ENCODE data around the gene TMEM233. TPM values are rescaled to one million over a fixed set of nuclear protein-coding genes. Genes with fewer than 3 reads are reported as not detected.

TMEM233 gene
- total RNA-seq, 1 donor from 2014 or later = not detected

DNA sequence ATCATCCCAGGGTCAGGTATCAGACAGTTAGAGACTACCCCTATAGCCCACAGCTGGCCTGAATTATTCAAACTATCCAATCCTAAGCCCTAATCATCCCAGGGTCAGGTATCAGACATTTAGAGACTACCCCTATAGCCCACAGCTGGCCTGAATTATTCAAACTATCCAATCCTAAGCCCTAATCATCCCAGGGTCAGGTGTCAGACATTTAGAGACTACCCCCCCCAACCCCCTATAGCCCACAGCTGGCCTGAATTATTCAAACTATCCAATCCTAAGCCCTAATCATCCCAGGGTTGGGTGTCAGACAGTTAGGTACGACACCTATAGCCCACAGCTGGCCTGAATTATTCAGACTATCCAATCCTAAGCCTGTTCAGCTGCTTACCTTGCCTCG is 63.4 kb downstream of the TMEM233 start:
- intact Hi-C loops (cut with micrococcal nuclease) = loop anchor here (5.0 kb wide), 1 partner anchor 215 kb away; no protein-coding TSS in a partner anchor

DNA sequence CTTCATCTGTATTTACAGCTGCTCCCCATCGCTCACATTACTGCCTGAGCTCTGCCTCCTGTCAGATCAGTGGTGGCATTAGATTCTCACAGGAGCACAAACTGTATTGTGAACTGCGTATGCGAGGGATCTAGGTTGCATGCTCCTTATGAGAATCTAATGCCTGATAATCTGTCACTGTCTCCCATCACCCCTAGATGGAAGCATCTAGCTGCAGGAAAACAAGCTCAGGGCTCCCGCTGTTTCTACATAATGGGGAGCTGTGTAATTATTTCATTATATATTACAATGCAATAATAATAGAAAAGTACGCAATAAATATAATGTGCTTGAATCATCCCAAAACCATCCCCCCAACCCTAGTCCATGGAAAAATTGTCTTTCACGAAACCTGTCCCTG is 64.6 kb downstream of the TMEM233 start:
- intact Hi-C loops (cut with micrococcal nuclease) = loop anchor here (5.0 kb wide), 1 partner anchor 216 kb away; no protein-coding TSS in a partner anchor

DNA sequence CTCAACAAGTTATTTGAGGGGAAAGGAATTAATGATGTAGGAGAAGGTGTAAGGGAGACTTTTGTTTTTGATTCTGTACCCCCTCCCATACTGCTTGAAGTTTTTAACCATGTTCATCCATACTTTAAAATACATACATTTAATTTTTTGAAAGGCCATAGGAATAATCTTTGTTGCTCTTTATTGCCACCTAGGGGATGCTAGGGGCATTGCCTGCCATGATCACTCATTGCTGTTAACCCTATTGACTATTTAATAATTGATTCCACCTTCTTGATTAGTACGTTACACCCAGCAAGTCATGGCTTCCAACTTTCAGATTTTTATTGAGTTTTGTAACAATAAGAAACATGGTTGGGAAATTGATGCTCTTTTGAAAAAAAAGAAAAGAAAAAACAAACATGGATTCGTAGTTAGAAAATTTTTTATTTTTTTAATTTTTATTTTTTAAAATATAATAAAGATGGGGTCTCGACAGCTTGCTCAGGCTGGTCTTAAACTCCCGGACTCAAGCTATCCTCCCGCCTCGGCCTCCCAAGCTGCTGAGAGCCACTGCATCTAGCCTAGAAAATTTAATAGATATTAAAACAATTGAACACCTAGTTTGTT is 65.8 kb downstream of the TMEM233 start:
- intact Hi-C loops (cut with micrococcal nuclease) = loop anchor here (5.0 kb wide), 1 partner anchor 217 kb away; no protein-coding TSS in a partner anchor

DNA sequence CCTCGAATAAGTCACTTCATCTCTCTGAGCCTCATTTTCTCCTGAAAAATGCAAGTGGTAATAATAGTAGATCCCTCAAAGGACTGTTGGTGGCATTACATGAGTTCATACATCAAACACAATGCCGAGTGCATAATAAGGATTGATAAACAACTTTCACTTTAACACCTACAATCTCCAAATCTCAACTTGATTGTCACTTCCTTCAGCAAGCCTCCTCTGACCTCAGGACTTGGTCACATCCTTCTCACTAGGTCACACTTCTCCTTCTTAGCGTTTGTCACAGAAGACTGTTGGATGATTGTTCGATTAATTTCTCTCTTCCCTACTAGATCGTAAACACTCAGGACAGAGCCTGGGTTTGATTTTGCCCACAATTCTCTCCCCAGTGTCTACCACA is 66.5 kb downstream of the TMEM233 start:
- intact Hi-C loops (cut with micrococcal nuclease) = loop anchor here (10.0 kb wide), 3 partner anchors 215 to 1285 kb away; partner anchors contain the start of genes CIT, SUDS3 and TAOK3

DNA sequence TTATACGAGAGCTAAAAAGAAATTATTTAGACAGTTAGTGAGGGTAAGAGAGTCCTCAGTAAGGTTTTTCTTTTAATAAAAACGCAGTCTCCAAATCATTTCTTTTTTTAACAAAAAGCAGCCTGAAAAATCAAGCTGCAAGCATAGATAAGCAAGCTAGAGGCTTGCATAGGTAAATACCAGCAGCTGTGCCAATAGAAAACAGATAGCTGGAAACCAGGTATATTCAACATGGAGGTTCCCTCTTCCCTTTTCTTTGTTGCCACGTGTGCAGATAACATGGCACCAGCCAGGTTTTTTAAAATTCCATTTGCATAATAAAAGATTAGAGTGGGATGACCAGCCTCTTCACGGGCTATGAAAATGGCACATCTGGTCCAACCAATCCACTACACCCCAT is 68.3 kb downstream of the TMEM233 start:
- intact Hi-C loops (cut with micrococcal nuclease) = loop anchor here (10.0 kb wide), 3 partner anchors 213 to 1287 kb away; partner anchors contain the start of genes CIT, SUDS3 and TAOK3

DNA sequence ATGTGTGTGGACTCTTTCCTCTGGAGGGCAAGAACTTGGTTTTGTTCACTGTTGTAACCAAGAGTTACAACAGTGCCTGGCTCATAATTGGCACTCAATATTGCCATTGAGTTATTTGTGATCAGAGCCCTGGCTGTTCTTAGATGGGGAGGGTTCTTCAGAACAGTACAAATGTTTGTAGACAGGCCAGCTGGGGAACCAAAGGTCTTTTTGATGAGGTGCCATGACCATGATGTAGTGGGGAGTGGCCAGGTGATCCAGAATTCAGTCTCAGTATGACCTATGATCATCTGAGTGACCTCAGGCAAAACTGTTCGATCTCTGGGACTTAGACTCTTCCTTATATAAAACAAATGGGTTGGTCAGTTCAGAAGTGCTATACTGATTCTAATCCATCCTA is 71.1 kb downstream of the TMEM233 start:
- intact Hi-C loops (cut with micrococcal nuclease) = loop anchor here (5.0 to 10.0 kb wide), 4 partner anchors 210 to 1290 kb away; partner anchors contain the start of genes CIT, POP5, SUDS3 and TAOK3

DNA sequence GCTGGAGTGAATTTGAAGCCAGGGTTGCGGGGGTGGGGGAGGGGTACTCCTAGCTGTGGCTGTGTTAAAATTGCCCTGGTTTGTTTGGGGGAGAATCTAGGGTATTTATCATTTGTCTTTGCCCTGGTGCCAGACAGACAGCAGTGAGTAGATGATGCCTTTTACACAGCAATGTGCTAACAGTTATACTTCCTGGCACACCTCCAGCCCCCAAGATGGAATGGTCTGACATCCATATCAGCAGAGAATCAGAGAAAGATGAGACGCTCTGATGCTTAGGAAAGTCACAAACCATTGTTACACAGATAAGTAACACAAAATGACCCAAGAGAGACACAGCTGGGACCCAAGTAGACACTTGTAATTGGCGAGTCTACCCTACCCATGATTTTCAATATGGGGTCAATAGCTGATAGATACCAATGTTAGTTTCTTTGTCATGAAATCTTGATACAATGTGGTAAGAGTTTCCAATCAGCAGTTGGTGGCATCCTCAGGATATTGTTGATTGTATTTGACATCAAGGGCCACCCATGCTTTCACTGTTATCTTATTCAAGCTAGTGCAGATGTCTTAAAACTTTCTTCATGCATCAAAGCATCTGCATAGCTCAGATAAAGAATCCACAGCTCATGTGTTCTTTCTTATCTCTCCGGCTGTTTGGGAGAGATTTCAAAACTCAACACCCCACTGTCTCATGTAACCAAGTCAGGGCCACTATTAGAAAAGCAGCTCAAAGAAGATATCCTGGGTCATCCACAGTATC is 71.8 kb downstream of the TMEM233 start:
- intact Hi-C loops (cut with micrococcal nuclease) = loop anchor here (5.0 to 10.0 kb wide), 4 partner anchors 209 to 1291 kb away; partner anchors contain the start of genes CIT, POP5, SUDS3 and TAOK3

DNA sequence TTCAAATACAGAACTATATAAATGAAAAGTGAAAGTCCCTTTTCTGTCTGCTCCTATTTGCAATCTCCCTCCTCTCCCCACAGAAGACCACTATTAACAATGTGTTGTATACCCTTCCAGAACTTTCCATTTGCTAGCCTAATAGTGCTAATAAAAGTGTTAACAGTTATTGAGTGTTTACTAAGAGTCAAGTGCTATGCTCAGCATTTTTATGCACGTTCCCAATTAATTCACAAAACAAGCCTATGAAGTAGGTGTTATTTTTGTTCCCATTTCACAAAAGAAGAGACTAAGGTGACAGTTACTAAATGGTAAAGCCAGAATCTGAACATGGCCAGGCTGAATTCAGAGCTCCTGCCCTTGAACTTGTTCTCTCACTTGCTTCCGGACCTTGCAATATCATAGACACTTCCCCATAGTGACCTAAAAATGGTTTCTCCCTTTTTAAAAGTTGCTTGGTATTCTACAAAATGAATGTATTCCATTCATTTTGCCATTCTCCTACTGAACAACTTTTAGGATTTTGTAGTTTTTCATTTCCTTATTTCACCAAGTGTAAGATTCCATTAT is 72.7 kb downstream of the TMEM233 start:
- intact Hi-C loops (cut with micrococcal nuclease) = loop anchor here (5.0 to 10.0 kb wide), 4 partner anchors 208 to 1292 kb away; partner anchors contain the start of genes CIT, POP5, SUDS3 and TAOK3

DNA sequence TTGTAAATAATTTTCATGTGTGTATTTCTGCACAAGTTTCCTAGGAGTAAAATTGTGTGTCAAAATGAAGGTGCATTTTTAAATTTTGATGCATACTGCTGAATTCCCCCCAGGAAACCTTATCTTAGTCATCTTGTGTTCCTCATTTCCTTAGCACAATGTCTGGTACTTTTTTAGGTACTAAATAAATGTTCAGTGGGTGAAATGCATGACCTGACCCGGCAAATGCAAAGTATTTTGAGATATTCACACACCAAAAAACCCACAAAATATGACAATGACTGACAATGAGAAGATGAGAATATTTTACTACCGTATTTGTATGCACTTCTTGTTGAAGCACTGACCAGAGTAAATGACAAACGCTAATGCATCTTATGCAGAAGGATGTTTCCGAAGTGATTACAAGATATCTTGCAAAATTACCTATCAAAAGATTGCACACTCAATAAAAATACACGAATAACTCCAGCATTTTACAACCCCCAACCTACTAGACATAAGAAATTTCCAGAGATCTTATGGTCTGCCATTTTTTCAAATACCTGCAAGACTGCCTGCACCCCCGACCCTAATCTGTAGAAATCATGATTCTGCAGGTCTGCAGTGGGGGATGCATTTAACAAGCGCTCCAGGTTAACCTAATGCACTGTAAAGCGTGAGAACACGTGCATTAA is 73.5 kb downstream of the TMEM233 start:
- intact Hi-C loops (cut with micrococcal nuclease) = loop anchor here (5.0 to 10.0 kb wide), 4 partner anchors 208 to 1292 kb away; partner anchors contain the start of genes CIT, POP5, SUDS3 and TAOK3

DNA sequence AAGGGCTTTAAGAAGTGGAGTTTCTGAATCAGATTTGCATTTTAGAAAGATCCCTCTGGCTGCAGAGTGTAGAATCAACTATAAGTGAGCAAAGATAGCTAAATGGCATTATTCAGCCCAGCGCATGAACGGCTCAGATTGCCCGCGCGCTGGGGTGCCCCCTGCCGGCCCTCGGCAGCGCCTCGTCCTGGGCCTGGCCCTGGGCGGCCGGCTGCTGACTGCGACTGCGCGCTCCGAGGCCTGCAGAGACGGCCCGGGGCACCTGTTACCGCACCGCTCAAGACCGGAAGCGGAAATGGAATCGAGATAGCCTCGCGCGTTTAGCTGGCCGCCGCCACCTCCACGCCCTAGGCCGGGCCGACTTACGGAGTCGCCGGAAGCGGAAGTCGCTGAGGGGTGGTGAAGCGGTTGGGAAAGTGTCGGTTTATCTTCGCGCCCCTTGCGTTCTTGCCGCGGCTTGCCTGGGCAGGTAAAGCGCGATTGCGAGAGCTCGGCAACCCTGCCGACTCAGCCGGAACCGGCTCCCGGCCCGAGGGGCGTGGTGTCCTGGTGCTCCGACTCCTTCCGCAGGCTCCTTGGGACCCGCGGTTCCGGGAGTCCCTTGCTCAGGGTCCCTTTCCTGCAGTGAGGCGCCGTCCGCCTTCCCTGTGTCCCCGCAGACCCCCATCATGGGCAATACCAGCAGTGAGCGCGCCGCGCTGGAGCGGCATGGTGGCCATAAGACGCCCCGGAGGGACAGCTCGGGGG is 74.2 kb downstream of the TMEM233 start, which contains the start of gene PRKAB1:
Gene PRKAB1, plus strand, starts transcription at position 557 of the 747 bp plus-strand sequence. Its CDS starts 112 bp downstream, at position 669.
- intact Hi-C loops (cut with micrococcal nuclease) = loop anchor here (5.0 to 10.0 kb wide), 4 partner anchors 207 to 1293 kb away; partner anchors contain the start of genes CIT, POP5, SUDS3 and TAOK3

DNA sequence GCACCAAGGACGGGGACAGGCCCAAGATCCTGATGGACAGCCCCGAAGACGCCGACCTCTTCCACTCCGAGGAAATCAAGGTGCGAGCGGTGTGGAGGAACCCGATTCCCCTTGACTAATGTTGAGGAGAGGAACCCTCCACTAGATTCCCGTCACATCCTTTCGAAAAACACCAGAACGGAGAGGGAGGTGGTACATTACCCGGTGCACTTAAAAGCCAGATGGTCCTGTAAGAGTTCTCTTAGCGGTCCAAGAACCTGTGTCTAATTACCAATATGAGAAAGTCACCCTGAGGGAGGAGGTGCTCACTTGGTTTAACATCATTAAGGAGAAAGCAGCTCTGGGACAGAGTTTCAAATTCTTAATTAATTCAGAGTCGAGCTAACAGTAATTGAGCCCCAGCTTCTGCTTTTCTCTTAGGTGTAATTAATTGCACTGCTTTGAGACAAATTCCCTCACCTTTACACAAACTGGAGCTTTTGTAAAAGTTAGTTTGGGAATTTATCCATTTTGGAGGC is 74.8 kb downstream of the TMEM233 start:
- intact Hi-C loops (cut with micrococcal nuclease) = loop anchor here (5.0 to 10.0 kb wide), 4 partner anchors 206 to 1294 kb away; partner anchors contain the start of genes CIT, POP5, SUDS3 and TAOK3

DNA sequence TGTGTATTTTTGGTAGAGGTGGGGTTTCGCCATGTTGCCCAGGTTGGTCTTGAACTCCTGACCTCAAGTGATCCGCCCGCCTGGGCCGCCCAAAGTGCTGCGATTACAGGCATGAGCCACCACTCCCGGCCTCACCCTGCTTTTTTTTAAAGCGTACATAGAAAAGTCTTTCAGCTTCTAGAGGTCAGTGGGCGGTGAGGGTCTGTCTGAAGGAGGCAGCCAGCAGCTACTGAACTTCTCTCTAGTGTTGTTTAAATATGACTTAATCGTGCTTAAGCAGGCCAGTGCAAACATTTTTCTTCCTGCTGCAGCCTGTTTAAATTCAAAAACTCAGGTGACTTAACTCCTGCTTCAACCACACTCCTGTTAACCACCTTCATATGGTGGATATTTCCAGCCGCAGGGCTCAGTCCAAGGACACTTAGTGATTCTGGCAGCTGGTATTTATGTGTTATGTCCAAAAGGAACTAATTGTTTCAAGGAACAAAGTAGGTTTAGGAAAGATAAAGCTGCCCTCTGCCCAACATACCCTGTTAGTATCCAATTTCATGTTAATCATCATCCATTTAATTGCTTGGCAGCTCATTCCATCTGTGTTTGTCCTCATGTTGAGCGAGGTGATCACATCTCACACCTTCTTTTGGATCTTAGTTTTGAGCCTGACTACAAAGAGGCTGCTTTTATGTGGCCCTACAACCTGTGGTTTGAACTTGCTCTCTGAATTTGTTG is 76.3 kb downstream of the TMEM233 start:
- intact Hi-C loops (cut with micrococcal nuclease) = loop anchor here (5.0 to 10.0 kb wide), 4 partner anchors 205 to 1295 kb away; partner anchors contain the start of genes CIT, POP5, SUDS3 and TAOK3

DNA sequence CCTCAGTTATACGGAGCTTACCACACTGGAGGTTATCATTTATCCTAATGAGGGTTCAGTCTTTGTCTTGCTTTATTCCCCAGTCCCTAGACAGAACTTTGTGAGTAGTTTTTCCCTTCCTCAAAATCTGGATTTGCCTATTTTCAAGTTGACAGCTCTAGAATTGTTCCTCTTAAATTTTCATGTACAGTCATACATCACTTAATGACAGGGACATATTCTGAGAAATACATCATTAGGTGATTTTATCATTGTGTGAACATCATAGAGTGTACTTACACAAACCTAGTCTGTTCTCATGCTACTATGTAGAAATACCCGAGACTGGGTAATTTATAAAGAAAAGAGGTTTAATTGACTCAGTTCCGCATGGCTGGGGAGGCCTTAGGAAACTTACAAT is 77.5 kb downstream of the TMEM233 start:
- intact Hi-C loops (cut with micrococcal nuclease) = no loop called here

DNA sequence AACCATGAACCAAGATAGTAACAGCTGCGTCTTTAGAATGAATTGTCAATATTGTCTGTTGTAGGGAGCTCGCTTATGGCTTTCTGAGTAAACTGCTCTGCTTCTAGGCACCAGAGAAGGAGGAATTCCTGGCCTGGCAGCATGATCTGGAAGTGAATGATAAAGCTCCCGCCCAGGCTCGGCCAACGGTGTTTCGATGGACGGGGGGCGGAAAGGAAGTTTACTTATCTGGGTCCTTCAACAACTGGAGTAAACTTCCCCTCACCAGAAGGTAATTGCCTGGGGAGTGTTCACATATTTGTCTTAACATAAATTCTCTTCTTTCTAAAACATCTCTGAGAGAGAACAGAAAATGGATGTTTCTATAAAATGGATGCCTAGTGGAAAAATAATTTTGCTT is 78.6 kb downstream of the TMEM233 start:
- intact Hi-C loops (cut with micrococcal nuclease) = no loop called here

DNA sequence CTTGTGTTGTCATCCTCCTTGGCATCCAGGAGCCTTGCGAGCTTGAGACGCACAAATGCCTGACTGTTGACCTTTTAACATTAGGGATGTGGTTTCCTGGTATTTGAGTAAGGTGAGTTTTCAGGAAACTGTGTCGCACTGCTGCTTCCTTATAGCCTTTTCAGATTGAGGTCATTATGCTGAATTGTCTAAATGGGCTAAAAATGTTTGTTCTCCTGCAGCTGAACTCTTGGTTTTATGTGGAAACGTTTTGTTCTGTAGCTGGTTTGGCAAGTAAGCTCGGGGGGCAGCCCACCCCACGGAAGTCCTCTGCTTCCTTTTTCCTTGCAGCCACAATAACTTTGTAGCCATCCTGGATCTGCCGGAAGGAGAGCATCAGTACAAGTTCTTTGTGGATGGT is 80.1 kb downstream of the TMEM233 start:
- intact Hi-C loops (cut with micrococcal nuclease) = no loop called here

DNA sequence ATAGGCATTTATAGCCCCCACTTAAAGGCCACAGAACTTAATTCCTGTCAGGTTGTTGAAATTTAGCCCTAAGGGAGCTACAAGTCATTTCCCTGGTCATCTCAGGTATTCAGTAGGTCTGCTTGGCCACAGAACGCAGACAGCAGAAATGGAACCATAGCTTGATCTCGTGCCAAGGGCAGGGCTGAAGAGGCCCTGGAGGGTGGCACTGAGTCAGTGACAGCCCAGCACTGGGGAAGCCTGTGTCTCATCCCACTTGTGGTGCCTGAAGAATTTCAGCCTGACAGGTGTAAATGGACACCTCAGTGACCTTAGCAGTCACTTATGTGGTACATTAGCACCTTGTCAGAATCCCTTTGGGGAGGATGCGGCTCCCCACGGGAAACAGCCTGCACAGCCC is 81.0 kb downstream of the TMEM233 start:
- intact Hi-C loops (cut with micrococcal nuclease) = no loop called here

DNA sequence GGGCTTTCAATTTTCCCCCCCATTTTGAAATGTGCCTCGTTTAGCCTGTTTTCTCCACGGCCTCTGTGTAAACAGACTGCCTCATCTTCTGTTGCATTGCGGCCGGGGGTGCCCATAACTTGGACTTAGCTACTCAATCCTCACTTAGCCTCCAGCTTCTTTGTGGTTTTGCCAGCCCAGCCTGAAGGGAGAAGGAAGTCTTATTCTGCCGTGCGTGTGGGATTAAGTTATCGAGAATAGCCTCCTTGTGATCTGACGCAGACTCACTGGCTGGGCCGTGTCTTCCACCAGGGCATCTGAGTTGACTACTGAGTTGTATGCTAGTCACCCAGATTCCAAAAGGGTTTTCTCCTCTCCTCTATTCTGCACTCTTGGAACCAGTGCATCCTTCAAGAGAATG is 82.4 kb downstream of the TMEM233 start:
- intact Hi-C loops (cut with micrococcal nuclease) = no loop called here

DNA sequence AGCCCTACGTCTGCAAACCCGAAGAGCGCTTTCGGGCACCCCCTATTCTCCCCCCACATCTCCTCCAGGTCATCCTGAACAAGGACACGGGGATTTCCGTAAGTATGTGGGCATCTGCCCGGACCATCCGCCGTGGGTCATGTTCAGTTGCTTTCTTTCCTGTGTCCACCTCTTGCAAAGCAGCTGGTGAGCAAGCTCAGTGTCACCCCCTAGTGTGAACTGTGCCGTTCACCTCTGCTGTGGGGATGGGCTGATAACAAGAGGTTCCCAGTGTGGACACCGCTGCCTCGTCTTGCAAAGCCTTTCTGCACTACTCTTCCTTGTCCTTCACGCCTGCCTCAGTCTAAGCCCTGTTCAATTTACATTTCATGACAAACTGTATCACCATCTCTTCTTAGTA is 83.0 kb downstream of the TMEM233 start:
- intact Hi-C loops (cut with micrococcal nuclease) = no loop called here

DNA sequence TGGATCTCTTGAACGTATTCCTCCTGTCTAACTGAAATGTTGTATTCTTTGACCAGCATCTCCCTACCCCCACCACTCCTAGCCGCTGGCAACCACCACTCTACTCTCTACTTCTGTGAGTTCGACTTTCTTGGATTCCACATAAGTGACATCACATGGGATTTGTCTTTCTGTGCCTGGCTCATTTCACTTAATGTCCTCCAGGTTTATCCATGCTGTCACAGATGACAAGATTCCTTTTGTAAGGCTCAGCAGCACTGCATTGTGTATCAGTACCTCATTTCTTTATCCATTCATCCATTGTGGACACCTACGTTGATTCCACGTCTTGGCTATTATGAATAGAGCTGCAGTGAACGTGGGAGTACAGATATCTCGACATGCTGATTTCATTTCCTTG is 84.9 kb downstream of the TMEM233 start:
- intact Hi-C loops (cut with micrococcal nuclease) = no loop called here

Data from T-helper 2 cell treated with Interferon-gamma antibody and Interleukin-4, amounts not matched to agents 100 ng/mL and 5 ng/mL, for 36 hours (primary cell).